Choroid plexus epithelial cell (primary cell): Measurements from ENCODE around the gene IGLL1.

Experiments used
- DNase-seq: peaks from one replicate; pipeline ENCODE4 v3.0.0-alpha.2; 2010; ENCODE audit warnings: low read depth
- H3K4me3 ChIP-seq: 2 replicates; pipeline ENCODE4 v1.5.1; 2011; ENCODE audit warnings: low read depth, mild to moderate bottlenecking, control low read depth, low read length, moderate library complexity
- TF ChIP-seq, protein P1 (sequence below): conservative IDR thresholded peaks from 2 replicates; pipeline ENCODE4 v1.5.1; 2011; ENCODE audit warnings: low read depth, mild to moderate bottlenecking, control low read depth, inconsistent platforms, low read length, moderate library complexity

IGLL1 gene

DNA sequence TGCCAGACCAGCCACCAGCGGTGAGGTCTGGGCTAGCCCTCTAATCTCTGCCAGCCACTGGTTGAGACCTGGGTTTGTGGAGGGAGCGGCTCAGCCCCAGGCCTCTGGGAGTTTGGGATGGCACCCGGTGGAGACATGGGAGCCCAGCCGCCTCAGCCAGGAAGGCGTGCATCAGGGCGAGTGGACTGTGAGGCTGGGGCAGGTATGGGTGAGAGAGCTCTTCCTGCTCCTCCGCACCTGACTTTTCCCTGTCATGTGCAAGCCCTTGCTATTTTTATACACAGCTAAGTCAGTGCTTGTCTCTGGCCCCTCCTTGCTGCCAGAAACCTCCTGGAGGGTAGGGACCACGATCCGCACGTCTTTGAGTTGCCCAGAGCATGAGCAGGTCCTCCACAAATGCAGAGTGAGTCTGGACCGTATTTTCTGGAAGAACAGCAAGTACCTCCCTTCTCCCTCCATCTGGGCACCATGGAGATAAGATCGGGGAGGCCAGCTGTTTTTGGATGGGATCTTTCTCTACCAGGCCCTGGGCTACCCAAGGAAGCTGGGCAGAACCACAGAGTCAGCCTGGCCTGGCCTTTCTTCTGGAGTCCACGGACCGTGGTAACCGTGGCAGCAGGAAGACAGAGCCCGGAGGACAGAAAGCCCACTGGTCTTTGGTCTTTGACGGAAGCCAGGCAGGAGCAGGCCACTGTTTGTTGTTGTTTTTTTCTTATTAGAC is 53.3 kb downstream of the IGLL1 start:
- no peak overlapping the region for H3K4me3 ChIP-seq
- TF ChIP-seq, protein P1, sequence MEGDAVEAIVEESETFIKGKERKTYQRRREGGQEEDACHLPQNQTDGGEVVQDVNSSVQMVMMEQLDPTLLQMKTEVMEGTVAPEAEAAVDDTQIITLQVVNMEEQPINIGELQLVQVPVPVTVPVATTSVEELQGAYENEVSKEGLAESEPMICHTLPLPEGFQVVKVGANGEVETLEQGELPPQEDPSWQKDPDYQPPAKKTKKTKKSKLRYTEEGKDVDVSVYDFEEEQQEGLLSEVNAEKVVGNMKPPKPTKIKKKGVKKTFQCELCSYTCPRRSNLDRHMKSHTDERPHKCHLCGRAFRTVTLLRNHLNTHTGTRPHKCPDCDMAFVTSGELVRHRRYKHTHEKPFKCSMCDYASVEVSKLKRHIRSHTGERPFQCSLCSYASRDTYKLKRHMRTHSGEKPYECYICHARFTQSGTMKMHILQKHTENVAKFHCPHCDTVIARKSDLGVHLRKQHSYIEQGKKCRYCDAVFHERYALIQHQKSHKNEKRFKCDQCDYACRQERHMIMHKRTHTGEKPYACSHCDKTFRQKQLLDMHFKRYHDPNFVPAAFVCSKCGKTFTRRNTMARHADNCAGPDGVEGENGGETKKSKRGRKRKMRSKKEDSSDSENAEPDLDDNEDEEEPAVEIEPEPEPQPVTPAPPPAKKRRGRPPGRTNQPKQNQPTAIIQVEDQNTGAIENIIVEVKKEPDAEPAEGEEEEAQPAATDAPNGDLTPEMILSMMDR, result no peak
- DNase-seq, result no peak

DNA sequence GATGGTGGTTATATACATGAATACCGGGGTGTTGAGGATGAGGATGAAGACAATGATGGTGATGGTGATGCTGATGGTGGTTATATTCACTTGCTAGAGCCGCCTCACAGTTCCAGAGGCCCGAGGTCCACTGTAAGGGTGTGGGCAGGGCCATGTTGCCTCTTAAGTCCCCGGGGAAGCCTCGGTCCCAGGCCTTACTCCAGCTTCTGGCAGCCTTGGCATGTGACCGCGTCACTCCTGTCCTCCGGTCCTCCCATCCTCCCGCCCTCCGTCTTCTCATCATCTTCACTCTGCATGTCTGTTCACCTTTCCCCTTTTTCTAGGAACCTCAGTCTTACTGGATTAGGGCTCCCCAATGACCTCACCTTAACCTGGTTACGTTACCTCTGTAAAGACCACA is 54.6 kb downstream of the IGLL1 start:
- no peak overlapping the region for H3K4me3 ChIP-seq
- TF ChIP-seq, protein P1, result no peak
- no peak for DNase-seq

DNA sequence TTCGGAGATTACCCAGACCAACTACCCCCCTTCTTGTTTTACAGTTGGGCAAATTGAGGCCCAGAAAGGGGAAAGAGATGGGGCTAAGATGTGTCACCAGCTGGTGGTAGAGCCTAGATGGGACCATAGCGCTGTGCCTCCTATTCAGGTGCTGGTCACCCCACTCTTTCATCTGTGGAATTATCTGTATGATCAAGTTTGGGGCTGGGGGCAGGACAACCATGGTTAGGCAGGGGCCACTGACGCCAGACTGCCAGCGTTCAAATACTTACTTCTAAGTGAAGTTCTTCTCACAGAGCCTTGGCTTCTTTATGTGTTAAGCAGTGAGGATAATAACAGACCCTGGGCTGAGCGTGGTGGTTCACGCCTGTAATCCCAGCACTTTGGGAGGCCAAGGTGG is 55.9 kb downstream of the IGLL1 start:
- no peak for DNase-seq
- TF ChIP-seq, protein P1, result no peak
- H3K4me3 ChIP-seq, result no peak overlapping the region

DNA sequence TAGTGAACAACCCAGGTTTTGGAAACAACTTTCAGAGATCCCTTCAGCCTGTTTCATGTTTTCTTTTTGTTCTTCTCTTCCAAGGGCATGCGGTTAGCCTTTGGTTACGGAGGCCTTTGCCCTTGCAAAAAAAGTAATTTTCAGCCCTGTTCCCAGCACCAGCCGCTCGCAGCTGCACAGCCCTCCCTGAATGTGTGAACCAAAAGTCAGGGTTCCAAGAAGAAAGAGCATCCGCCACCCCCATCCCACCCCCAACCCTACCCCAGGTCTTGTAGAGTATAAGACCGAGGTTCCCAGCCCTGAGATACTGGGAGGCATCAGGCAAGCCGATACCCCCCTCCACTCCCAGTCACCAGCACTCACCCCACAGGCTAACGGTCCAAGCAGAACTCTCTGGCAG is 56.4 kb downstream of the IGLL1 start:
- DNase-seq, result no peak
- TF ChIP-seq, protein P1, result no peak
- H3K4me3 ChIP-seq, result no peak overlapping the region
